HG03342 (cell line): ENCODE data around the gene GAB2.
"Not testable (repeated sequence)": the region's sequence is repeated elsewhere in the genome, so short reads cannot be mapped to it uniquely, and the experiment has no call there.

Experiments used
- ATAC-seq: cut with Tn5 transposase; IDR thresholded peaks from one replicate; pipeline ENCODE4 v1.9.1; 2021; ENCODE audit warnings: mild to moderate bottlenecking, moderate library complexity; ENCODE audit not compliant: unreplicated experiment

The GAB2 gene

DNA sequence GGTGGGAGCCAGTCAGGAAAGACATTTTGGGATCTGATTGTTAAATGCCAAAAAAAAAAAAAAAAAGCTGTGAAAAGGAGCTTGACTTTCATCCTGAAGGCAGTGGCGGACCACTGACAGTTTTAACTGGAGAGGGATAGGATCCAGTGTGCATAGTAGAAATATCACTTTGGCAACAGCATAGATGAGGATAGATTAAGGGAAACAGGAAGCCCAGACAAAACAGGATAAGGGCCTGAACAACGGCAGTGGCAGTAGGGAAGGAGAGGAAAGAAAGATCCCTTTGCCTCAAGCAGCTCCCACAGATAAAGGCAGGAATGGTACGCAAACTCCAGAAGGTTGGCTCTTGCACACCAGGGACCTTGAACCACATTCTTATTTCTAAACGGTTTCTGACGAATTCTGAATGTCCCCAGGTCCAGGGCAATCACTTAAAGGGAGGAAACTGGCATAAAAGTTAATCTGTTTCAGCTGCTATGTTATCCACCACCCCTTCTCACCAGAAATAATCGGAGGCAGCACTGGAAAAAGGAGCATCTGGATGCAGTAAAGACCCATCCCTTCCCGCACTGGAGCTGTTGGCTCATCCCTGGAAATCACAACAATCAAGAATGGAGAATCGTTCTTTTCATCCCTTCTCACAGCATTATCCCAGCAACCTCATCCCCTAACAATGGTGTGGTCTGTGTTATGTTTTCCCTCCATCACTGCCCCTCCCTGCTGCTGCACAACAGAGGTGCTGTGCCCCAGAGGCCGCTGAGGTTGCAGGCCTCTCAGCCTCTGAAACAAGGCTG, 99.1 kb downstream of the GAB2 start:
- no peak for ATAC-seq

GRCh38 chr11:78315724-78316123, 101.9 kb downstream of the GAB2 start:
- no peak for ATAC-seq

DNA sequence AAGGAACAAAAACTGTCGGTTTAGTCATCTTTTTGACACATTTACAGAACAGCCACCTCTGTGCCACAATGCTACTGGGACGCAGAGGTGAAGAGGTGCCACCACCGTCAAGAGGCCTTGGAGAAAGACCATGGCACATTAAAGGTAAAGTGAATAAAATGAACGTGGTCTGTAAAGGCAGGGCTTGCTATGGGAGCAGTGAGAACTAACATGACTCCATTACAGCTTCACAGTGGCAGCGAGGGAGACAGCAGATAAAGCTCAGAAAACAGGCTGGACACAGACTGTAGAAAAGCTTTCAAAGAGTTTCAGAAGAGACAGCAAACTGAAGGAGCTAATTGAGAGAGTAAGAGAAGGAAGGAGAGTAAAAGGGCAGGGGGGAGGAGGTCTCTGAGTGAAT, 102.9 kb downstream of the GAB2 start:
- ATAC-seq, result no peak

GRCh38 chr11:78313898-78314297, 103.7 kb downstream of the GAB2 start:
- ATAC-seq, result no peak

DNA sequence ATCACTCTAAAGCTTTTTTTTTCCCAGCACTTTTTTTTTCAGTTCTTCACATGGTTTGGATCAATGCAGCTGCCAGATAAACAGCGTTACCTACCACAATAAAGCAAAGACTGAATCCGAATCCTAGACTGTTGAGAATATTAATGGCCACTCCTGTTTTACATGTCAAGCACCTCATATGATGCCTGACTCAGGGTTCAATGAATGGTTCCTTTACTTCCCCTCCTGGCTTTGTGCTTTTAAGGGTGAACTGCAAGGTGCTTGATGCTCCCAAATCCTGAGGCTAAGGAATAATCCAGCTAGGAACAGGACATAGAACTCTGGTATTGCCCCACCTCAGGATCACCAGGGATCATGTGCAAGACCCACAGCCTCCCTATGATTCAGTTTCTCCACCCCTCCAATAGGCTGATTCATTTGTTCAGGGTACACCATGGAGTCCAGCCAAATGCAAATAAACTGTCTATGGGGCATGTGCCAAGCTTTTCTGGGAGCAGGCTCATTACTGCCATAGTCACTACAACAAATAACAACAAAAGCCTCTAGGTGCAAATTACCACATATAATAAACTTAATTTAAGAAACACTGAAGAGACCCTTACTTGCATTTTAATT, 104.3 kb downstream of the GAB2 start:
- ATAC-seq, result no peak

- no peak for ATAC-seq
Measured at GRCh38 chr11:78312712-78313111, 104.9 kb downstream of the GAB2 start.

DNA sequence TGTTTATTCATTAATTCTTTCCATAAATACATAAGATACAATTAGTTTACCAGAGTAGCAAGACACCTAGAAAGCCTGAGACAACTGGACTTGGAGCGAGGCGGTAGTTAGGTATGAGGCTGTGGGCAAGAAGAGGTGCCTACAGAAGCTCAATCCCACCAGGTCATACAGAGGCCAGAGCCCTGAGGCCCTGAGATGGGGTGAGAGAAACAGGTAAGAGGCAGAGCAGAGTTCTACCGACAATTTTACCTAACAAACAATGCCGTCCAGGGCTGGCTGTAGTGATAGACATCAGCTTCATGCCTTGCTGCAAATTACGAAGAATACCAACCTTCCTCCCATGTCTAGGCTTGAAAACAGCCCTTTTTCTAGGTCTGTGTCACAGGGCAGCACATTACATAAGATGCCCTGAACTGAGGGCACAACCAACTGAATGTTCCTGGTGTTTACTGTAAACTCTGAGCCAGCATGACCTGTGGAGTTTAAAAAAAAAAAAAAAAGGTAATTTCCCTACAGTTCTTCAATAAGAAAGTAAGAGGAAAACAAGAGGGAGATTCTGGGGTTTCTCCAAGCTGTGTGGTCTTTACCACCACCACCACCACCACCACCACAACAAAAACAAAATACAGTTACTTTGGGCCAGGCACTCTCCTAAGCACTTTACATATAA, 105.8 kb downstream of the GAB2 start:
- no peak for ATAC-seq

DNA sequence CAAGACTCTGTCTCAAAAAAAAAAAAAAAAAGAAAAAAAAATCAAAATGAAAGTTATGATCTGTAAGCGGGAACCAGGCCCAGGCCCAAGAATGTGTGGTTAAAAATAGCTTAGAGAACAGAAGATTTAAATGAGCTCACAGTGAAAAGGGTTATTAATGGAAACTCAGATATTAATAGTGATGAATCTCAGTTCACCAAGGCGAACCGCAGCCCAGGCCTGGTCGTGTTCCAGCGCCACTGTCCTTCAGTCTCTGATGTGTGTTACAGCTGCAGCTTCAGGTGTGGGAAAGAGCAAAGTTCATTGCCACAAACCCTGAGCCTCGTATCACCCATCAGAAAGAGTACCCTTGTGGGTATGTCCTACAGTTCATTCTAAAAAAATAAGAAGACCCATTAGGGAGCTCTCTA, 107.1 kb downstream of the GAB2 start:
- peak; percentile 79 for ATAC-seq

DNA sequence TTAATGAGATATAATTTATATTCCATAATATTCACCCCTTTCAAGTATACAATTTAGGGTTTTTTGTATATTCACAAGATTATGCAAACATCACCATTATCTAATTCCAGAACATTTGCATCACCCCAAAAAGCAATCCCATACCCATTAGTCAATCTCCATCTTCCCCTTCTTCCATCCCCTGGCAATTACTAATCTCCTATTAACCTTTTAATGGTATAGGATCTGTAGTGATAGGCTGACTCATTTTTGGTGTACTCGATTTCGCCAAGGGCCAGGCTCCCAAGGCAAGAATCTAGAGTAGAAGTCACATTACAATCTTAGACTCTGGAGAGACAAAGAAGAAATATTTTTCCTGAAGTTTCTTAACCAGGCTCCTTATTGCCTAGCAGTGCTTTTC, 113.4 kb downstream of the GAB2 start:
- ATAC-seq, result no peak

DNA sequence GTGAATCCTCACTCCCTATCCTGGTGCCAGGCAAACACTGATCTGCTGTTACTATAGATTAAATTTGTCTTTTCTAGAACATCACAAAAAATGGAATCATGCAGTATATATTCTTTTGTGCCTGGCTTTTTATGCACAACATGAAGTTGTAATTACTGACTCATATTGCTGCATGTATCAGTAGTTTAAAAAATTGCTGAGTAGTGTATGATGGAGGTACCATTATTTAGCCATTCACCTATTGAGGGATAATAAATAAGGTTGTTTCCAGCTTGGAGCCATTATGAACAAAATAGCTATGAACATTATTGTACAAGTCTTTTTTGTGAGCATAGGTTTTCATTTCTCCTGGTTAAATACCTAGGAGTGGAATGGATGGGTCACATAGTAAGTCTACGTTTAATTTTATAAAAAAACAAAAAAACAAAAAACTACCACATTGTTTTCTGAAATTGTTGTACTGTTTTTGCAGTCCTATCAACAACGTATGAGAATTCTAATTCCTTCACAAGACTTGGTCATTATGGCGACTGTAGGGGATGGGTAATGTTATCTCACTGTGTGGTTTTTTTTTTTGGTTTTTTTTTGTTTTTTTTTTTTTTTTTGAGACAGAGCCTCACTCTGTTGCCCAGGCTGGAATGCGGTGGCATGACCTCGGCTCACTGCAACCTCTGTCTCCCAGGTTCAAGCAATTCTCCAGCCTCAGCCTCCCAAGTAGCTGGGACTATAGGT, 117.3 kb downstream of the GAB2 start:
- ATAC-seq, result no peak

DNA sequence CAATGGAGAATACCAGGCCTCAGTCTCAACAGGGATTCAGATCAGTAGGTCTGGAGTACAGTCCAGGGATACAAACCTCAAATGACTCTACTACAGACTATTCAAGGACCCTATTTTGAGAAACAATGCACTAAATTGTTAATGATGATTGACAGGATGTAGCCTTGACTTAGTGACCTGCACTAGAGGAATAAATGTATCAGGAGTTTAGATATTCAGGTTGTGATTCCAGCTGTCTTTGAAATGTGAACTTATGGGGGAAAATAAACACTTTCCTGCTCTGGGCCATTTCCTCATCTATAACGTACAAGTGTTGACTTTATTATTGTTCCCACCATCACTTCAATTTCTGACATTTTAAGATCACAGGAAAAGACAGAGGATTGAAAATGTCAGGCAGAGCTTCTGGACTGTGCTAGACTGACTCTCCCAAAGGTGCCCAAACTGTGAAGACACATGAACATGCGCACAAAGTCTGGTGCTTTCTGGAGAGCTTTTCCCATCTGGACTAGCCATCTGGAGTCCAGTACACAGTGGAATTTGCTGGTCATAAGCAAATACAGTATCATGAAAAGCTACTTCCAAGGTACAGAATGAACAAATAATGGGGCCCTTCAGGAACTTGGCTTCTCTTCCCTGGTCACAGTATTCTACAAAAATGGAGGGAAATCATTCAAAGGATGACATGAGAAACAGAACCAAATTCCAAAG, 118.5 kb downstream of the GAB2 start:
- no peak for ATAC-seq

DNA sequence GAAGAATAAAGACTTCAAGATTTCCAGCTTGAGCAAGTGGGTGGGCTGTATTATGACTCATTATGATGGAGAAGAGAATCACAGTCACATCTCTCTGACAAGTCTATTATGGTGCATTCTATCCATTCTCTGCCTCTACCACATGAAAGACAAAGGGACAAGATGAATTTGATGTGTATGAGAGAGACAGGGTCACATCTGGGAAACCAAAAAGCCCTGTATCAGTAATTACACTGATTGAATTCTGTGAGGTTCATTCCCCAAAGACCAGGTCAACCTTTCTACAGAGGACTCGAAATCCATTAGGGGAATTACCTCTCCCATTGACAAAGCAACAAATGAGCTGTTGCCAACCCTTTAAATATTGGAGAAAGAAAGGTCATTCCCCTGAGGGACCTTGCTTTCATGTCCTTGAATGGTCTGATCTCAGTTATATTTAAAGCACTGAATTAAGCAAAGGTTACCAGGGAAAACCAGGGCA, 119.3 kb downstream of the GAB2 start:
- ATAC-seq, result no peak

- no peak for ATAC-seq
Measured at GRCh38 chr11:78295991-78296930, 121.4 kb downstream of the GAB2 start.

- ATAC-seq, result no peak
Measured at GRCh38 chr11:78295347-78295746, 122.3 kb downstream of the GAB2 start.

- not testable (repeated sequence) for ATAC-seq
Measured at GRCh38 chr11:78294100-78294499, 123.5 kb downstream of the GAB2 start.

DNA sequence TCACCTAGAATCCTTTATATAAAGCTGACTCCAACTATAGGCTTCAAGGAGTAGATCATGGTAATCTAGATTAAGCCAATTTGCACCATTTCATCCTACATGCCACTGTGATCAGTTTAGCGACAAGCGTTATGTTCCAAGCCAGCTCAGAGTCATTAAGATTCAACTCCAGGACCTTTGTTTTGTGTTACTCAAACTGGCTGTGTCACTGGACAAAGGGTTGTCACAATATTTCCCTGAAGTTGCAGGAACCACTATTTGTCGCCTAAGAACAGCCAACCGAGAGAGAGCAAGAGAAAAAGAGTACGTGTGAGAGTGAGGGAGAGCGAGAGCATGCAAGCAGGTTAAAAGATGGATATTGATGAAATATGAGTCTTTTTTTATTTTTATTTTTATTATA, 124.1 kb downstream of the GAB2 start:
- no peak for ATAC-seq

DNA sequence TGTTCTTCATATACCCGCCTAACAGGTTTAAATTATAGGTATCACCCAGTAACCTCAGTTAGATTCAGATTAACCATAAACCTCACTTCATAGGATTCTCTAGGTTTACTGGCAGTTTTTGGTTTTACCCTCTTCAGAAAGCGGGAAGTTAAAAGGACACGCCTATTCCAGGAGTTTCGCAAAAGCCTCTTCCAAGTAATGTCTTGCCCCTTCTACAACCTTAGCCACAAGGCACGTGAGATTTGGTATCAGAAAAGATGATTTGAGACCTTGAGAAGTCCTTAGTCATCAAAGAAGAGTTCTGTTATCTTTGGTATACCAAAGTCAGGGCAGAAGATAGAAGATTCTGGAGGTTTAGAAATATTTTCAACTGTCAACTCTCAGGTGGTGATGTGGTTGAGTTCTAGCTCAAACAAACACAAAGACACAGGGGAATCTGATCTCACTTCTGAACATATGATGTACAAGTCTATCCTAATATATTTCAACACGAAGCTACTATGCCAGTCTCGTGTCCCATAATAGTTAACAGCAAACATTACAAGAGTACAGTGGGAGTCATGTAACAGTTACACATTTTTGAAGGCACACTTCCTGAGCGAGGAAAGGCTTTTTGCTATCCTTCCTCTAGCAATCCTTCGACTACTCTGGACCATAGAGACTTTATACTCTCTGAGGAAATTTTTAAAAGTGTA, 125.4 kb downstream of the GAB2 start:
- no peak for ATAC-seq

DNA sequence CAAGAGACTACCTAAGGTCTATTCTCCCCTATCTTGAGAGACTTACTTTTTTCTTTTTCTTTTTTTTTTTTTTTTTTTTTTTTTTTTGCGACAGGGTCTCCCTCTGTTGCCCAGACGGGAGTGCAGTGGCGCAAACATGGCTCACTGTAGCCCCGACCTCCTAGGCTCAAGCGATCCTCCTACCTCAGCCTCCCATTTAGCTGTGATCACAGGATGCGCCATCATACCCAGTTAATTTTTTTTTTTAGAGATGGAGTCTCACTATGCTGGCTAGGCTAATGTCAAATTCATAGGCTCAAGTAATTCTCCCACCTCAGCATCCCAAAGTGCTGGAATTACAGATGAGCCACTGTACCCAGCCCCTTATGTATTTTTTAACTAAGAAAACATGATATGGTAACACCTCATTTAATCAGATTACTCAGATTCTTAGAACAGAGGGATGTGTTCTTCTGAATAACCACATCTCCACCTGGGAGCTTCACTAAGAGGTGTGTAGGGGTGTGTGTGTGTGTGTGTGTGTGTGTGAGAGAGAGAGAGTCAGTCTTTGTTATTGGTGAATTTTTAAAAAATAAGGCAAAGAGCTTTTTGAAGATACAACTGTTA, 126.0 kb downstream of the GAB2 start:
- ATAC-seq, result no peak
